Neural cell (in vitro differentiated cells): Measurements from ENCODE around the gene FRMD4B. TPM values are rescaled to one million over a fixed set of nuclear protein-coding genes. Genes with fewer than 3 reads are reported as not detected.

Experiments
- H2AFZ ChIP-seq: fragments of 200-600, 300-800 bp; sonication (generic), shearing (Covaris generic); 2 replicates; pipeline ENCODE4 v1.6.0; 2014; ENCODE audit warnings: low read depth, mild to moderate bottlenecking, antibody characterized with exemption, low read length, moderate library complexity
- H3F3A ChIP-seq: fragments of 200-600 bp; shearing (Covaris generic); 2 replicates; pipeline ENCODE4 v1.6.1; 2016; ENCODE audit warnings: mild to moderate bottlenecking, moderate library complexity, mixed read lengths, antibody characterized with exemption, low read length; ENCODE audit not compliant: insufficient read depth, poor library complexity, severe bottlenecking
- H3K27ac ChIP-seq: fragments of 200-600, 300-800 bp; sonication (generic), shearing (Covaris generic); 2 replicates; pipeline ENCODE4 v1.5.1; 2014; ENCODE audit warnings: mild to moderate bottlenecking, low read length, moderate library complexity
- H3K27me3 ChIP-seq: fragments of 300-800, 200-600 bp; sonication (generic), shearing (Covaris generic); 2 replicates; pipeline ENCODE4 v1.6.0; 2014; ENCODE audit warnings: mild to moderate bottlenecking, low read depth, low read length, moderate library complexity; ENCODE audit not compliant: insufficient read depth
- H3K36me3 ChIP-seq: fragments of 300-800, 200-600 bp; sonication (generic), shearing (Covaris generic); 2 replicates; pipeline ENCODE4 v1.5.1; 2014; ENCODE audit warnings: mild to moderate bottlenecking, antibody characterized with exemption, low read length, moderate library complexity; ENCODE audit not compliant: insufficient read depth
- H3K4me2 ChIP-seq: fragments of 300-800, 200-600 bp; sonication (generic), shearing (Covaris generic); 2 replicates; pipeline ENCODE4 v1.6.0; 2014; ENCODE audit warnings: mild to moderate bottlenecking, low read length
- H3K4me3 ChIP-seq: fragments of 300-800, 200-600 bp; sonication (generic), shearing (Covaris generic); 2 replicates; pipeline ENCODE4 v1.5.1; 2014; ENCODE audit warnings: mild to moderate bottlenecking, low read length, moderate library complexity
- H3K79me2 ChIP-seq: fragments of 200-600 bp; shearing (Covaris generic); replicated peaks from 2 replicates; pipeline ENCODE4 v1.6.0; 2014; ENCODE audit warnings: mild to moderate bottlenecking, low read length, moderate library complexity; ENCODE audit not compliant: insufficient read depth
- H3K9ac ChIP-seq: fragments of 300-800, 200-600 bp; sonication (generic), shearing (Covaris generic); 2 replicates; pipeline ENCODE4 v1.6.1; 2016; ENCODE audit warnings: mild to moderate bottlenecking, low read length, mixed read lengths
- H3K9me2 ChIP-seq: fragments of 200-600 bp; shearing (Covaris generic); 2 replicates; pipeline ENCODE4 v1.6.1; 2016; ENCODE audit warnings: mild to moderate bottlenecking, low read length, mixed read lengths; ENCODE audit not compliant: insufficient read depth
- H3K9me3 ChIP-seq: fragments of 200-600, 300-800 bp; sonication (generic), shearing (Covaris generic); 2 replicates; pipeline ENCODE4 v1.6.1; 2016; ENCODE audit warnings: mild to moderate bottlenecking, mixed run types, low read length, moderate library complexity, mixed read lengths
- H4K20me1 ChIP-seq: fragments of 200-600 bp; shearing (Covaris generic); 2 replicates; pipeline ENCODE4 v1.6.1; 2016; ENCODE audit warnings: mild to moderate bottlenecking, mixed run types; ENCODE audit not compliant: insufficient read depth
- EP300 ChIP-seq: fragments of 450-650 bp; conservative IDR thresholded peaks from 2 replicates; pipeline ENCODE4 v1.6.1; 2014; ENCODE audit warnings: antibody characterized with exemption, mild to moderate bottlenecking, moderate library complexity; ENCODE audit not compliant: poor library complexity, severe bottlenecking
- EZH2 ChIP-seq: fragments of 200-600, 300-800 bp; shearing (Covaris generic), sonication (generic); IDR thresholded peaks from 2 replicates; pipeline ENCODE4 v1.6.1; 2014; ENCODE audit warnings: antibody characterized with exemption, low read length, borderline replicate concordance, mild to moderate bottlenecking; ENCODE audit not compliant: insufficient read depth, poor library complexity, severe bottlenecking
- MXI1 ChIP-seq: fragments of 450-650 bp; conservative IDR thresholded peaks from 2 replicates; pipeline ENCODE4 v1.6.1; 2014; ENCODE audit warnings: antibody characterized with exemption, mild to moderate bottlenecking; ENCODE audit not compliant: poor library complexity, severe bottlenecking
- POLR2AphosphoS5 ChIP-seq: IDR thresholded peaks from 2 replicates; pipeline ENCODE4 v1.6.1; 2012
- RAD21 ChIP-seq: fragments of 450-650 bp; conservative IDR thresholded peaks from 2 replicates; pipeline ENCODE4 v1.6.1; 2014; ENCODE audit warnings: antibody characterized with exemption, mild to moderate bottlenecking, moderate library complexity
- SMC3 ChIP-seq: fragments of 450-650 bp; conservative IDR thresholded peaks from 2 replicates; pipeline ENCODE4 v1.6.1; 2014; ENCODE audit warnings: antibody characterized with exemption, mild to moderate bottlenecking, moderate library complexity; ENCODE audit not compliant: poor library complexity
- TAF1 ChIP-seq: IDR thresholded peaks from 2 replicates; pipeline ENCODE4 v1.6.1; 2012; ENCODE audit warnings: low read depth
- polyA plus RNA-seq: library from polyadenylated mRNA; depleted of rRNA; stranded (reverse); fragments of >200 nt; gene quantifications from 2 replicates; pipeline ENCODE4 v1.2.3, GENCODE V29; 2014
- TF ChIP-seq, protein P1 (sequence below): IDR thresholded peaks from 2 replicates; pipeline ENCODE4 v1.6.1; 2012; ENCODE audit warnings: borderline replicate concordance
- TF ChIP-seq, protein P2 (sequence below): fragments of 450-650 bp; IDR thresholded peaks from 2 replicates; pipeline ENCODE4 v1.5.1; 2014; ENCODE audit warnings: antibody characterized with exemption, mild to moderate bottlenecking, moderate library complexity; ENCODE audit not compliant: poor library complexity, severe bottlenecking

Gene FRMD4B
- polyA plus RNA-seq, 1 donor from 2014 or later: 6.2 TPM

DNA sequence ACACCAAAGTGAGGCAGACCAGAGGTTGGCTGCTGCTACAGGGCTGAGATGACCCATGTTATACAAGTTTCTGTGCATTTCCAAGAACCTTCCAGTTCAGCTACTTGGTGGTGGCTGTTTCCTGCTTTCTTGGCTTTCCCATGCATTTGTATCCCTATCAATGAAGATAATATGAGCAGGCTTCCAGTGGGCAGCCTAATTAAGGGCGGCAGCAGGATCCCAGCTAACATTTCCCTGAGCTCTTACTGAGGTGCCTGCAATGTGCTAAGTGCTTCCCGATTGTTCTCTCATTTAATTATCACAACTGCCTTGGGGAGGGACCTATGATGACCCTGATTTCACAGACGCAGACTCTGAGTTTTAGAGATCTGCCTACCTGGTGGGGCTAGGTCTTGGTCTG lies 95.5 kb downstream of the FRMD4B start:
- no peaks in the 10 kb centered on the region for H3K79me2 ChIP-seq
- H3K4me3 ChIP-seq: no peak overlapping the region
- no peaks in the 10 kb centered on the region for H3K27me3 ChIP-seq
- H3K9ac ChIP-seq: no peak overlapping the region
- H3K27ac ChIP-seq: no peak overlapping the region
- no peaks in the 10 kb centered on the region for H3F3A ChIP-seq
- H3K36me3 ChIP-seq: no peaks in the 10 kb centered on the region
- H3K4me2 ChIP-seq: no peak overlapping the region
- H3K9me2 ChIP-seq: no peaks in the 10 kb centered on the region
- no peak overlapping the region for H2AFZ ChIP-seq
- no peaks in the 10 kb centered on the region for H3K9me3 ChIP-seq
- H4K20me1 ChIP-seq: no peaks in the 10 kb centered on the region
- TF ChIP-seq, protein P1, sequence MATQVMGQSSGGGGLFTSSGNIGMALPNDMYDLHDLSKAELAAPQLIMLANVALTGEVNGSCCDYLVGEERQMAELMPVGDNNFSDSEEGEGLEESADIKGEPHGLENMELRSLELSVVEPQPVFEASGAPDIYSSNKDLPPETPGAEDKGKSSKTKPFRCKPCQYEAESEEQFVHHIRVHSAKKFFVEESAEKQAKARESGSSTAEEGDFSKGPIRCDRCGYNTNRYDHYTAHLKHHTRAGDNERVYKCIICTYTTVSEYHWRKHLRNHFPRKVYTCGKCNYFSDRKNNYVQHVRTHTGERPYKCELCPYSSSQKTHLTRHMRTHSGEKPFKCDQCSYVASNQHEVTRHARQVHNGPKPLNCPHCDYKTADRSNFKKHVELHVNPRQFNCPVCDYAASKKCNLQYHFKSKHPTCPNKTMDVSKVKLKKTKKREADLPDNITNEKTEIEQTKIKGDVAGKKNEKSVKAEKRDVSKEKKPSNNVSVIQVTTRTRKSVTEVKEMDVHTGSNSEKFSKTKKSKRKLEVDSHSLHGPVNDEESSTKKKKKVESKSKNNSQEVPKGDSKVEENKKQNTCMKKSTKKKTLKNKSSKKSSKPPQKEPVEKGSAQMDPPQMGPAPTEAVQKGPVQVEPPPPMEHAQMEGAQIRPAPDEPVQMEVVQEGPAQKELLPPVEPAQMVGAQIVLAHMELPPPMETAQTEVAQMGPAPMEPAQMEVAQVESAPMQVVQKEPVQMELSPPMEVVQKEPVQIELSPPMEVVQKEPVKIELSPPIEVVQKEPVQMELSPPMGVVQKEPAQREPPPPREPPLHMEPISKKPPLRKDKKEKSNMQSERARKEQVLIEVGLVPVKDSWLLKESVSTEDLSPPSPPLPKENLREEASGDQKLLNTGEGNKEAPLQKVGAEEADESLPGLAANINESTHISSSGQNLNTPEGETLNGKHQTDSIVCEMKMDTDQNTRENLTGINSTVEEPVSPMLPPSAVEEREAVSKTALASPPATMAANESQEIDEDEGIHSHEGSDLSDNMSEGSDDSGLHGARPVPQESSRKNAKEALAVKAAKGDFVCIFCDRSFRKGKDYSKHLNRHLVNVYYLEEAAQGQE: no peak
- TF ChIP-seq, protein P2, sequence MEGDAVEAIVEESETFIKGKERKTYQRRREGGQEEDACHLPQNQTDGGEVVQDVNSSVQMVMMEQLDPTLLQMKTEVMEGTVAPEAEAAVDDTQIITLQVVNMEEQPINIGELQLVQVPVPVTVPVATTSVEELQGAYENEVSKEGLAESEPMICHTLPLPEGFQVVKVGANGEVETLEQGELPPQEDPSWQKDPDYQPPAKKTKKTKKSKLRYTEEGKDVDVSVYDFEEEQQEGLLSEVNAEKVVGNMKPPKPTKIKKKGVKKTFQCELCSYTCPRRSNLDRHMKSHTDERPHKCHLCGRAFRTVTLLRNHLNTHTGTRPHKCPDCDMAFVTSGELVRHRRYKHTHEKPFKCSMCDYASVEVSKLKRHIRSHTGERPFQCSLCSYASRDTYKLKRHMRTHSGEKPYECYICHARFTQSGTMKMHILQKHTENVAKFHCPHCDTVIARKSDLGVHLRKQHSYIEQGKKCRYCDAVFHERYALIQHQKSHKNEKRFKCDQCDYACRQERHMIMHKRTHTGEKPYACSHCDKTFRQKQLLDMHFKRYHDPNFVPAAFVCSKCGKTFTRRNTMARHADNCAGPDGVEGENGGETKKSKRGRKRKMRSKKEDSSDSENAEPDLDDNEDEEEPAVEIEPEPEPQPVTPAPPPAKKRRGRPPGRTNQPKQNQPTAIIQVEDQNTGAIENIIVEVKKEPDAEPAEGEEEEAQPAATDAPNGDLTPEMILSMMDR: no peak

DNA sequence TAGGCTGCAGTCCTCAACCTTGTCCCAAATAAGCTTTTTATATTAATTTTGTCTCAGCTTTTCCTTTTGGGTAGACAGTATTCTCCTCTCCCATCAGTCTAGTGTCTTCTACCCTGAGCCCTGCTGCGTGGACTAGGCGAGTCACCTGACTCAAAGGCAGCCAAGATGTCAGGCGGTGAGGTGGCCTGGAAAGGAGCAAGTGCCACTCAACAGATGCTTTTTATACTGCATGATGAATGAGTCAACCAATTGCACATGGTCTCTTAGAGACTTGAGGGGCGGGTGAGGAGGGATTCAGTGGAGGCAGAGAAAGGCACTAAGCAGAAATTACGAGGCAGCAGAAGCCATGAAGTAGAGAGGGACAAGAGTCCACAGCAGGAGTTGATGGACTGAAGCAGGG lies 95.9 kb downstream of the FRMD4B start:
- no peak for TF ChIP-seq POLR2AphosphoS5
- no peak for TF ChIP-seq EZH2
- no peak for TF ChIP-seq SMC3
- TF ChIP-seq MXI1: no peak
- TF ChIP-seq, protein P1: no peak
- no peak for TF ChIP-seq TAF1
- TF ChIP-seq, protein P2: no peak
- TF ChIP-seq EP300: no peak
- no peak for TF ChIP-seq RAD21
- H3K4me2 ChIP-seq: no peak overlapping the region
- no peak overlapping the region for H3K9ac ChIP-seq
- H3K36me3 ChIP-seq: no peaks in the 10 kb centered on the region
- no peaks in the 10 kb centered on the region for H4K20me1 ChIP-seq
- no peak overlapping the region for H3K4me3 ChIP-seq
- no peaks in the 10 kb centered on the region for H3K27me3 ChIP-seq
- no peaks in the 10 kb centered on the region for H3K9me2 ChIP-seq
- no peaks in the 10 kb centered on the region for H3F3A ChIP-seq
- no peak overlapping the region for H3K27ac ChIP-seq
- no peaks in the 10 kb centered on the region for H3K79me2 ChIP-seq
- H3K9me3 ChIP-seq: no peaks in the 10 kb centered on the region
- H2AFZ ChIP-seq: no peak overlapping the region
